Thoracic aorta (tissue), 2 donors: ENCODE data around the gene USF3. TPM values are rescaled to one million over a fixed set of nuclear protein-coding genes. Genes with fewer than 3 reads are reported as not detected.

Source experiments
- ATAC-seq: fragments of 150-250 bp; one replicate; pipeline ENCODE4 v1.8.0; 2017; ENCODE audit warnings: low read depth; ENCODE audit not compliant: insufficient number of reproducible peaks, low FRiP score
- DNase-seq: peaks from one replicate; pipeline ENCODE4 v3.0.0-alpha.2; 2020; ENCODE audit warnings: low spot score
- H3K27ac ChIP-seq, 2 donors: fragments of 200-600 bp; sonication (generic); 1 replicate in 1 of 2; 2 replicates in 1 of 2; pipeline ENCODE4 v1.5.1; 2016; ENCODE audit warnings: mild to moderate bottlenecking in 2 of 2, moderate library complexity in 2 of 2
- H3K27me3 ChIP-seq: fragments of 200-600 bp; sonication (generic); replicated peaks from 2 replicates; pipeline ENCODE4 v1.6.0; 2016; ENCODE audit warnings: mild to moderate bottlenecking; ENCODE audit not compliant: insufficient read depth
- H3K36me3 ChIP-seq: fragments of 200-600 bp; sonication (generic); one replicate; pipeline ENCODE4 v1.5.1; 2016
- H3K4me1 ChIP-seq, 2 donors: fragments of 200-600 bp; sonication (generic); 1 replicate in 1 of 2; 2 replicates in 1 of 2; pipeline versions ENCODE4 v1.5.1 to v1.6.0; 2016; ENCODE audit warnings: low read depth in 2 of 2, mild to moderate bottlenecking in 1 of 2; ENCODE audit not compliant: control insufficient read depth in 1 of 2
- H3K4me3 ChIP-seq: fragments of 200-600 bp; sonication (generic); 2 replicates; pipeline ENCODE4 v1.5.1; 2016; ENCODE audit warnings: mild to moderate bottlenecking
- H3K9me3 ChIP-seq: fragments of 200-600 bp; sonication (generic); 2 replicates; pipeline ENCODE4 v1.5.1; 2016
- total RNA-seq, 2 donors: library from RNA; depleted of rRNA; stranded (reverse); fragments of >200 nt; gene quantifications; one replicate each; pipeline versions ENCODE4 v1.1.0 to v1.2.3, GENCODE V29; 2016
- TF ChIP-seq, protein P1 (sequence below): fragments of 200-600 bp; sonication (generic); IDR thresholded peaks from one replicate; pipeline ENCODE4 v1.5.1; 2019; ENCODE audit warnings: antibody characterized with exemption

Gene USF3
- total RNA-seq, 2 donors from 2014 or later = 14.8 to 20.3 TPM

GRCh38 chr3:113634782-113635474, 61.5 kb downstream of the USF3 start:
- no peak for ATAC-seq
- TF ChIP-seq, protein P1, sequence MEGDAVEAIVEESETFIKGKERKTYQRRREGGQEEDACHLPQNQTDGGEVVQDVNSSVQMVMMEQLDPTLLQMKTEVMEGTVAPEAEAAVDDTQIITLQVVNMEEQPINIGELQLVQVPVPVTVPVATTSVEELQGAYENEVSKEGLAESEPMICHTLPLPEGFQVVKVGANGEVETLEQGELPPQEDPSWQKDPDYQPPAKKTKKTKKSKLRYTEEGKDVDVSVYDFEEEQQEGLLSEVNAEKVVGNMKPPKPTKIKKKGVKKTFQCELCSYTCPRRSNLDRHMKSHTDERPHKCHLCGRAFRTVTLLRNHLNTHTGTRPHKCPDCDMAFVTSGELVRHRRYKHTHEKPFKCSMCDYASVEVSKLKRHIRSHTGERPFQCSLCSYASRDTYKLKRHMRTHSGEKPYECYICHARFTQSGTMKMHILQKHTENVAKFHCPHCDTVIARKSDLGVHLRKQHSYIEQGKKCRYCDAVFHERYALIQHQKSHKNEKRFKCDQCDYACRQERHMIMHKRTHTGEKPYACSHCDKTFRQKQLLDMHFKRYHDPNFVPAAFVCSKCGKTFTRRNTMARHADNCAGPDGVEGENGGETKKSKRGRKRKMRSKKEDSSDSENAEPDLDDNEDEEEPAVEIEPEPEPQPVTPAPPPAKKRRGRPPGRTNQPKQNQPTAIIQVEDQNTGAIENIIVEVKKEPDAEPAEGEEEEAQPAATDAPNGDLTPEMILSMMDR = no peak
- no peaks in the 10 kb centered on the region for H3K36me3 ChIP-seq
- DNase-seq = no peak
- H3K4me3 ChIP-seq = no peak overlapping the region
- H3K27ac ChIP-seq = no peak overlapping the region
- no peaks in the 10 kb centered on the region for H3K4me1 ChIP-seq
- no peaks in the 10 kb centered on the region for H3K9me3 ChIP-seq
- no peaks in the 10 kb centered on the region for H3K27me3 ChIP-seq

DNA sequence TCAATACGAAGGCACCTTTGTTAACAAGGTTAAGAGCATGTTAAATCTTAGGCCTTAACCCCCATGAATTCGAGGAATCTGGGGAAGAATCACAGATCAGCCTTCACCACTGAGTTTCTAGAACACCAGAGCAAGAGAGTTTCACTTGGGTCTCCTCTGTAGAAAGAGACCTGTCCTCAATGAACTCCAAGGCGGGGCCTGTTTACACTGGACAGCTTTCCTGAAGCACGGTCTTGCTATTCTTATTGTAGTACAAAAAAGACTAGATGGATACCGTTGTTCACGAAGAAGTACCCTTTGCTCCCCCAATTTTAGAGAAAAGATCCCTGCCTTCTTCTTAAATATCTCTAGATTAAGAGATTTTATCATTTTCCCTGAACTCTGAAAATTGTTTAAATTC, 64.9 kb downstream of the USF3 start:
- Histone ChIP-seq H3K4me1 (no peaks in the 10 kb centered on the region), H3K36me3 (no peaks in the 10 kb centered on the region), H3K27ac (no peak overlapping the region), H3K4me3 (no peak overlapping the region), H3K27me3 (no peaks in the 10 kb centered on the region), H3K9me3 (no peaks in the 10 kb centered on the region)
- no peak for DNase-seq
- ATAC-seq = no peak
- TF ChIP-seq, protein P1 = no peak

DNA sequence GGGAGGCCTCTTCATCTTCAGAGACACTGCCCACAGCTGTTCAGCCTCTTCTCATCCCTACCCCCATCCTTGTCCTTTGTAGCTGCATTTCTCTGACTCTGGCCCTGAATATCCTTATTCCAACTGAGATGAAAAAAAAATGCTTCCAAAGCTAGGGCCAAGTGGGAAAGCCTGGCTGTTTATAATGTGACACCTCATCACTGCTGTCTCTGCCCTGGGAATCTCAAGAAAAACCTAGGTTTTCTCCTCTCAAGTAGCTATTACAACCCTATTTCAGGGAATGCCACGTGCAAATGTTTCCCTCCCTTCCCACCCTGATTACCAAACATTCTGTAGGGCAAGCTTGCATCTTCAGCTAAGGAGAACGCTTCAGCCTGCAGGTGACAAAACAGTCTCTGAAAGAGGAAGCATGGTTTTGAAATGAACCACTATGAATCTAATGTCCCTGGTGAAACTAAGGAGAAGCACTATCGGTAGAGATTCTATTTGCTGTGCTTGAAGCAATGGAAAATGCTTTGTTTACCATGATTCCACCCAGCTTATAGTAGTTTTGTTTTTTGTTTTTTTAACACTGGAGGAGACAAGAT, 65.4 kb downstream of the USF3 start:
- Histone ChIP-seq H3K36me3 (no peaks in the 10 kb centered on the region), H3K4me1 (no peaks in the 10 kb centered on the region), H3K27me3 (no peaks in the 10 kb centered on the region), H3K9me3 (no peaks in the 10 kb centered on the region), H3K4me3 (no peak overlapping the region), H3K27ac (no peak overlapping the region)
- ATAC-seq (no peak), DNase-seq (no peak)
- TF ChIP-seq, protein P1 = no peak

GRCh38 chr3:113629584-113630421, 66.6 kb downstream of the USF3 start:
- H3K9me3 ChIP-seq = no peaks in the 10 kb centered on the region
- H3K27me3 ChIP-seq = no peaks in the 10 kb centered on the region
- TF ChIP-seq, protein P1 = no peak
- DNase-seq = no peak
- no peaks in the 10 kb centered on the region for H3K36me3 ChIP-seq
- no peak overlapping the region for H3K27ac ChIP-seq
- no peaks in the 10 kb centered on the region for H3K4me1 ChIP-seq
- H3K4me3 ChIP-seq = no peak overlapping the region
- ATAC-seq = no peak

- Histone ChIP-seq H3K36me3 (no peaks in the 10 kb centered on the region), H3K27me3 (no peaks in the 10 kb centered on the region), H3K4me3 (no peak overlapping the region), H3K4me1 (no peaks in the 10 kb centered on the region), H3K27ac (no peak overlapping the region), H3K9me3 (no peaks in the 10 kb centered on the region)
- no peak for DNase-seq
- ATAC-seq = no peak
- TF ChIP-seq, protein P1 = no peak
Observed at GRCh38 chr3:113628788-113629187, 67.7 kb downstream of the USF3 start.
